Upper lobe of left lung (tissue), 4 donors: Measurements from ENCODE around the gene ZMPSTE24.

ENCODE experiments used
- CTCF ChIP-seq, 6 experiments: fragments of 450-650 bp in 4 of 6; fragments of 200-600 bp in 2 of 6; sonication (generic) in 2 of 6; IDR thresholded peaks; one replicate each; pipeline ENCODE4 v1.5.1; 2016 to 2019; ENCODE audit warnings: antibody characterized with exemption in 6 of 6
- EP300 ChIP-seq, 4 donors: sonication (generic); formaldehyde crosslinking; IDR thresholded peaks; one replicate each; pipeline ENCODE4 v1.5.1; 2017; ENCODE audit warnings: antibody characterized with exemption in 4 of 4, control low read depth in 2 of 4
- POLR2A ChIP-seq, 4 donors: fragments of 450-650 bp; IDR thresholded peaks; one replicate each; pipeline ENCODE4 v1.5.1; 2016 to 2017; ENCODE audit warnings: antibody characterized with exemption in 4 of 4, mild to moderate bottlenecking in 2 of 4
- POLR2AphosphoS5 ChIP-seq, 2 donors: sonication (generic); formaldehyde crosslinking; IDR thresholded peaks; one replicate each; pipeline ENCODE4 v1.5.1; 2017; ENCODE audit warnings: antibody characterized with exemption in 2 of 2

GRCh38 chr1:40248412-40248811 lies 9.6 kb upstream of the ZMPSTE24 start:
- no peak for TF ChIP-seq CTCF (IDR thresholded peaks at IDR 0.05)
- no peak for TF ChIP-seq POLR2AphosphoS5 (IDR thresholded peaks at IDR 0.05)
- no peak for TF ChIP-seq EP300 (IDR thresholded peaks at IDR 0.05)
- no peak for TF ChIP-seq POLR2A (IDR thresholded peaks at IDR 0.05)
